SK-N-SH (cell line): Measurements from ENCODE around the gene CLDN19. TPM values are rescaled to one million over a fixed set of nuclear protein-coding genes. Genes with fewer than 3 reads are reported as not detected.

Source experiments
- CTCF ChIA-PET: fragments of 300-600, 350-600 bp; formaldehyde crosslinking; extraction: SDS; loops from one replicate; lab custom pipeline; 2021; lab: Yijun Ruan, JAX
- POLR2A ChIA-PET: fragments of 350-600 bp; sonication (Branson Sonifier 250); formaldehyde crosslinking; extraction: SDS; loops from one replicate; lab custom pipeline; 2020; ENCODE audit warnings: antibody characterized with exemption, inconsistent platforms; lab: Yijun Ruan, JAX
- DNase-seq: peaks from one replicate; pipeline ENCODE4 v3.0.0; 2012
- H2AFZ ChIP-seq: fragments of 200-600 bp; sonication (generic); 2 replicates; pipeline ENCODE4 v1.8.1; 2016; ENCODE audit warnings: antibody characterized with exemption, mild to moderate bottlenecking, low read depth
- H3F3A ChIP-seq: fragments of 200-600 bp; sonication (generic); replicated peaks from 2 replicates; pipeline ENCODE3; 2016; ENCODE audit warnings: antibody characterized with exemption, mild to moderate bottlenecking; ENCODE audit not compliant: insufficient read depth
- H3K27ac ChIP-seq, 2 experiments: fragments of 200-500 bp in 1 of 2; fragments of 200-600 bp in 1 of 2; sonication (Bioruptor generic) in 1 of 2; sonication (generic), shearing (Covaris generic) in 1 of 2; 2 replicates each; pipeline versions ENCODE4 v1.5.1 to v1.6.1; 2014 to 2016; ENCODE audit warnings: low read depth in 2 of 2, inconsistent platforms in 1 of 2, low read length in 1 of 2, mild to moderate bottlenecking in 1 of 2, mixed read lengths in 1 of 2
- H3K27me3 ChIP-seq: fragments of 200-600 bp; sonication (generic), shearing (Covaris generic); 2 replicates; pipeline ENCODE4 v1.6.1; 2016; ENCODE audit warnings: mixed run types; ENCODE audit not compliant: insufficient read depth
- H3K36me3 ChIP-seq, 2 experiments: fragments of 200-500 bp in 1 of 2; fragments of 200-600 bp in 1 of 2; sonication (Bioruptor generic) in 1 of 2; sonication (generic) in 1 of 2; replicated peaks in 1 of 2; 2 replicates each; pipeline versions ENCODE3 to v1.5.1; 2014 to 2016; ENCODE audit warnings: low read length in 1 of 2, mild to moderate bottlenecking in 1 of 2; ENCODE audit not compliant: insufficient read depth in 2 of 2, control insufficient read depth in 1 of 2
- H3K4me1 ChIP-seq, 2 experiments: fragments of 200-500 bp in 1 of 2; fragments of 200-600 bp in 1 of 2; sonication (Bioruptor generic) in 1 of 2; sonication (generic), shearing (Covaris generic) in 1 of 2; 2 replicates each; pipeline versions ENCODE4 v1.5.1 to v1.6.1; 2014 to 2016; ENCODE audit warnings: low read depth in 1 of 2, low read length in 1 of 2, mixed run types in 1 of 2; ENCODE audit not compliant: insufficient read depth in 2 of 2, control insufficient read depth in 1 of 2
- H3K4me2 ChIP-seq: fragments of 200-600 bp; sonication (generic), shearing (Covaris generic); 2 replicates; pipeline ENCODE4 v1.6.1; 2017; ENCODE audit warnings: mixed run types
- H3K4me3 ChIP-seq, 2 experiments: fragments of 200-500 bp in 1 of 2; fragments of 200-600 bp in 1 of 2; sonication (Bioruptor generic) in 1 of 2; sonication (generic), shearing (Covaris generic) in 1 of 2; 2 replicates each; pipeline versions ENCODE4 v1.5.1 to v1.8.1; 2014 to 2016; ENCODE audit warnings: low read depth in 2 of 2, inconsistent platforms in 1 of 2, low read length in 1 of 2, mild to moderate bottlenecking in 1 of 2, mixed read lengths in 1 of 2, moderate library complexity in 1 of 2
- H3K79me2 ChIP-seq: fragments of 200-600 bp; sonication (generic); 2 replicates; pipeline ENCODE4 v1.8.1; 2017; ENCODE audit warnings: mild to moderate bottlenecking; ENCODE audit not compliant: insufficient read depth
- H3K9ac ChIP-seq: fragments of 200-600 bp; sonication (generic); 2 replicates; pipeline ENCODE4 v1.6.1; 2017; ENCODE audit warnings: mixed run types
- H3K9me2 ChIP-seq: fragments of 200-600 bp; sonication (generic); 2 replicates; pipeline ENCODE4 v1.6.1; 2017; ENCODE audit warnings: mixed run types
- H3K9me3 ChIP-seq: fragments of 200-600 bp; sonication (generic); 2 replicates; pipeline ENCODE4 v1.6.1; 2017; ENCODE audit warnings: mixed run types, mild to moderate bottlenecking, moderate library complexity
- H4K20me1 ChIP-seq: fragments of 200-600 bp; sonication (generic); 2 replicates; pipeline ENCODE4 v1.6.1; 2017; ENCODE audit warnings: mild to moderate bottlenecking, mixed run types; ENCODE audit not compliant: insufficient read depth
- ELF1 ChIP-seq: IDR thresholded peaks from 2 replicates; pipeline ENCODE4 v1.4.0; 2012
- EZH2phosphoT487 ChIP-seq: fragments of 200-600 bp; sonication (generic); IDR thresholded peaks from 2 replicates; pipeline ENCODE4 v1.6.1; 2017; ENCODE audit warnings: low read depth, mixed run types, mild to moderate bottlenecking, antibody characterized with exemption, moderate library complexity, borderline replicate concordance
- FOSL2 ChIP-seq: IDR thresholded peaks from 2 replicates; pipeline ENCODE4 v1.4.0; 2012; ENCODE audit warnings: low read depth, mild to moderate bottlenecking, moderate library complexity, borderline replicate concordance
- FOXM1 ChIP-seq: IDR thresholded peaks from 2 replicates; pipeline ENCODE4 v1.4.0; 2012; ENCODE audit warnings: low read depth, mild to moderate bottlenecking
- GATA2 ChIP-seq: sonication (generic); formaldehyde crosslinking; IDR thresholded peaks from 2 replicates; pipeline ENCODE4 v1.5.0; 2020; ENCODE audit warnings: mild to moderate bottlenecking, missing genetic modification reagents
- MXI1 ChIP-seq: IDR thresholded peaks from 2 replicates; pipeline ENCODE4 v1.6.1; 2012; ENCODE audit warnings: mild to moderate bottlenecking, low read depth, low read length, improper control_type of control experiment
- RAD21 ChIP-seq: IDR thresholded peaks from 2 replicates; pipeline ENCODE4 v1.6.1; 2012; ENCODE audit warnings: mild to moderate bottlenecking, low read length
- RCOR1 ChIP-seq: fragments of 150-350 bp; IDR thresholded peaks from 2 replicates; pipeline ENCODE4 v1.6.1; 2017; ENCODE audit warnings: antibody characterized with exemption, low read length
- TEAD4 ChIP-seq: IDR thresholded peaks from 2 replicates; pipeline ENCODE4 v1.4.0; 2012; ENCODE audit warnings: mild to moderate bottlenecking, borderline replicate concordance; ENCODE audit not compliant: insufficient read depth
- USF1 ChIP-seq: IDR thresholded peaks from 2 replicates; pipeline ENCODE4 v1.4.0; 2012; ENCODE audit warnings: low read depth, borderline replicate concordance
- YY1 ChIP-seq: IDR thresholded peaks from 2 replicates; pipeline ENCODE4 v1.4.0; 2012; ENCODE audit warnings: low read depth, mild to moderate bottlenecking
- WGBS: methylation state at CpG from one replicate; pipeline ENCODE4 v1.1.6; 2017; ENCODE audit warnings: low lambda C conversion rate; 5-methylcytosine and 5-hydroxymethylcytosine counted together
- polyA plus RNA-seq, 3 experiments: library from polyadenylated mRNA; depleted of rRNA; stranded (reverse); fragments of >200 nt; gene quantifications; 2 replicates each; pipeline ENCODE4 v1.2.3, GENCODE V29; 2012
- TF ChIP-seq, protein P1 (sequence below): fragments of 150-350 bp; IDR thresholded peaks from 2 replicates; pipeline ENCODE4 v1.6.1; 2017; ENCODE audit warnings: antibody characterized with exemption, low read length, low read depth, borderline replicate concordance

The CLDN19 gene
- polyA plus RNA-seq, 1 of the 3 experiments (the other 2 are of a cell fraction) = not detected

- H3K4me1 ChIP-seq = no peaks in the 10 kb centered on the region
- H3K4me2 ChIP-seq = no peak overlapping the region
- 98% methylated on average over 4 of the region's 4 CpGs for whole genome bisulfite sequencing
- H3F3A ChIP-seq = peaks cover 11% of the 10 kb centered on the region
- no peak overlapping the region for H3K9ac ChIP-seq
- H3K27ac ChIP-seq = no peak overlapping the region
- TF ChIP-seq GATA2 (CRISPR knock-in tag) = no peak
- TF ChIP-seq ELF1 = no peak
- TF ChIP-seq FOXM1 = no peak
- TF ChIP-seq, all 33 proteins: peak for 0
- Histone ChIP-seq H3K79me2 (peaks cover 75% of the 10 kb centered on the region), H4K20me1 (peaks cover 32% of the 10 kb centered on the region), H2AFZ (no peak overlapping the region), H3K36me3 (peaks cover 96 to 97% of the 10 kb centered on the region in 2 experiments), H3K9me3 (no peaks in the 10 kb centered on the region), H3K9me2 (no peaks in the 10 kb centered on the region), H3K4me3 (no peak overlapping the region), H3K27me3 (no peaks in the 10 kb centered on the region)
- POLR2A ChIA-PET = no interaction called here
- CTCF ChIA-PET = interaction anchor here (0.9 kb wide), 1 partner anchor 59 kb away, joined by 3 read pairs; no protein-coding TSS in a partner anchor
- no peak for DNase-seq
These were observed 41.8 kb downstream of the CLDN19 start for GRCh38 chr1:42698081-42698813.

DNA sequence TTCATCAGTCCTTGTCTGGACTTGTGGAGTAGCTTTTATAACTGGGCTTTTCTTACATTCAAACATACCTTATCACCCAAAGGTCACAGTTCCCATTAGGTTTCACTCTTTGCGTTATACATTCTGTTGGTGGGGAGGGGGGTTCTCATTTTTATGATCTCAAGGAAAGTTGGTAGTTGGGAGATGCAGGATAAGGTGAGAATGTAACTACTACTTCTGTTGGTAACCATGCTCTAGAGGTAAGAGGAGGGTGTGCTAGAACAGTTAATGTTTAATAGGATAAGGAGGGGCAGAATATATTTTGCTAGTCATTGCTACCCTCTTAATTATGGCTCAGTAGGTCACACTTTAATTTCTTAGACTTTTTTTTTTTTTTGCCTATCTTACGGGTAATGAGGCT lies 47.1 kb downstream of the CLDN19 start:
- ChIA-PET CTCF (interaction anchor here (1.0 kb wide), 1 partner anchor 9 kb away, joined by 3 read pairs; no protein-coding TSS in a partner anchor), POLR2A (interaction anchor here (2.1 kb wide), 1 partner anchor 10 kb away, joined by 9 read pairs; the partner anchor contains the start of gene YBX1)
- Histone ChIP-seq H3K9me2 (no peaks in the 10 kb centered on the region), H3K9ac (no peak overlapping the region), H3K9me3 (no peaks in the 10 kb centered on the region), H3F3A (no peaks in the 10 kb centered on the region), H3K4me3 (no peak overlapping the region), H3K27ac (no peak overlapping the region), H3K4me1 (peaks cover 16 to 23% of the 10 kb centered on the region in 2 experiments; a peak in 3 of 4 replicates), H4K20me1 (peaks cover 85% of the 10 kb centered on the region), H3K79me2 (peaks cover 97% of the 10 kb centered on the region), H3K27me3 (no peaks in the 10 kb centered on the region), H3K4me2 (no peak overlapping the region)
- 94% methylated on average over 2 of the region's 2 CpGs for WGBS
- DNase-seq = no peak
- TF ChIP-seq EZH2phosphoT487 (no peak), TEAD4 (no peak), MXI1 (no peak), FOSL2 (no peak), YY1 (no peak), RCOR1 (no peak), USF1 (no peak), RAD21 (no peak), ELF1 (no peak), GATA2 (CRISPR knock-in tag) (no peak)
- TF ChIP-seq, protein P1, sequence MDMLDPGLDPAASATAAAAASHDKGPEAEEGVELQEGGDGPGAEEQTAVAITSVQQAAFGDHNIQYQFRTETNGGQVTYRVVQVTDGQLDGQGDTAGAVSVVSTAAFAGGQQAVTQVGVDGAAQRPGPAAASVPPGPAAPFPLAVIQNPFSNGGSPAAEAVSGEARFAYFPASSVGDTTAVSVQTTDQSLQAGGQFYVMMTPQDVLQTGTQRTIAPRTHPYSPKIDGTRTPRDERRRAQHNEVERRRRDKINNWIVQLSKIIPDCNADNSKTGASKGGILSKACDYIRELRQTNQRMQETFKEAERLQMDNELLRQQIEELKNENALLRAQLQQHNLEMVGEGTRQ = no peak
- TF ChIP-seq, all 33 proteins: peak for 0
- Histone ChIP-seq H3K36me3 (peaks cover 64 to 75% of the 10 kb centered on the region in 2 experiments), H2AFZ (no peak overlapping the region)
